Erythroblast (primary cell): Measurements from ENCODE around the gene ADGRL1.

ENCODE experiments used
- GATA1 ChIP-seq: IDR thresholded peaks from 2 replicates; pipeline ENCODE4 v1.6.1; 2011; ENCODE audit warnings: low read depth, mild to moderate bottlenecking, control low read depth, low read length, moderate library complexity
- POLR2A ChIP-seq: IDR thresholded peaks from 2 replicates; pipeline ENCODE4 v1.6.1; 2011; ENCODE audit warnings: mild to moderate bottlenecking, low read length

DNA sequence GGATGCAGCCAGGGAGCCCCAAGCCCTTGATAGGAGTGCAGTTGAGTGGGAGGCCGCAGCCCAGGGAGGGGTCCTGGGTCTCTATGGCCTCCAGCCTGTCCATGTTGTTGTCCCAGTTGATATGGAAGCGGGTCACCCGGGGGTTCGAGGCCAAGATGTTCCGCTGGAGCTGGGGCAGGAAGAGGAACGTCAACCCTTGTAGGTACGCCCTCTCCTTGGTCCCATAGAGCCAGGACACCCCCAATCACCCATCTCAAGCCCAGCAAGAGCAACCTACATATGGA is 85.5 kb downstream of the ADGRL1 start:
- no peak for TF ChIP-seq POLR2A
- TF ChIP-seq GATA1: no peak
